K562 (cell line): Measurements from ENCODE around the gene WASL. TPM values are rescaled to one million over a fixed set of nuclear protein-coding genes. Genes with fewer than 3 reads are reported as not detected.

Source experiments
- EHMT2 ChIP-seq: fragments of 450-650 bp; IDR thresholded peaks from 2 replicates; pipeline ENCODE4 v1.6.1; 2018; ENCODE audit warnings: antibody characterized with exemption
- FOXJ2 ChIP-seq: fragments of 200-800 bp; sonication (Bioruptor generic); IDR thresholded peaks from 2 replicates; pipeline ENCODE4 v1.6.1; 2016; ENCODE audit warnings: missing genetic modification characterization, missing compliant biosample characterization
- MED1 ChIP-seq: sonication (generic); formaldehyde crosslinking; IDR thresholded peaks from 2 replicates; pipeline ENCODE4 v1.8.1; 2023; ENCODE audit warnings: missing genetic modification reagents, borderline replicate concordance
- MEIS2 ChIP-seq: fragments of 450-650 bp; IDR thresholded peaks from 2 replicates; pipeline ENCODE4 v1.6.1; 2014; ENCODE audit warnings: mild to moderate bottlenecking; ENCODE audit not compliant: partially characterized antibody
- NELFE ChIP-seq: IDR thresholded peaks from 2 replicates; pipeline ENCODE4 v1.6.1; 2011; ENCODE audit warnings: mild to moderate bottlenecking; ENCODE audit not compliant: insufficient read depth, insufficient read length
- NONO ChIP-seq, 2 experiments: fragments of 200-400 bp in 1 of 2; fragments of 450-650 bp in 1 of 2; formaldehyde crosslinking in 1 of 2; IDR thresholded peaks; 2 replicates each; pipeline ENCODE4 v1.6.1; 2017; ENCODE audit warnings: low read depth in 2 of 2, mild to moderate bottlenecking in 2 of 2, moderate library complexity in 2 of 2, low read length in 1 of 2
- PHF21A ChIP-seq: fragments of 450-650 bp; IDR thresholded peaks from 2 replicates; pipeline ENCODE4 v1.6.1; 2017; ENCODE audit warnings: low read depth, borderline replicate concordance
- RHOXF2B ChIP-seq: fragments of 250-450 bp; sonication (Bioruptor Pico); conservative IDR thresholded peaks from 2 replicates; pipeline ENCODE4 v1.5.1; 2021
- SMARCC2 ChIP-seq: fragments of 450-650 bp; IDR thresholded peaks from 2 replicates; pipeline ENCODE4 v1.6.1; 2017; ENCODE audit warnings: antibody characterized with exemption, moderate library complexity, mild to moderate bottlenecking, low read depth
- THRB ChIP-seq: fragments of 450-650 bp; formaldehyde crosslinking; conservative IDR thresholded peaks from 2 replicates; pipeline ENCODE4 v1.4.0; 2022; ENCODE audit warnings: mild to moderate bottlenecking, missing genetic modification characterization
- YBX1 ChIP-seq: fragments of 450-650 bp; IDR thresholded peaks from 2 replicates; pipeline ENCODE4 v1.7.1; 2016; ENCODE audit warnings: mild to moderate bottlenecking
- ZBTB40 ChIP-seq, 2 experiments: fragments of 450-650 bp in 1 of 2; sonication (generic) in 1 of 2; formaldehyde crosslinking in 1 of 2; IDR thresholded peaks; 2 replicates each; pipeline versions ENCODE4 v1.7.1 to v1.9.0; 2016 to 2022; ENCODE audit warnings: inconsistent platforms in 1 of 2, mild to moderate bottlenecking in 1 of 2, missing genetic modification reagents in 1 of 2
- ZKSCAN8 ChIP-seq: fragments of 200-800 bp; sonication (Bioruptor generic); IDR thresholded peaks from 2 replicates; pipeline ENCODE4 v1.6.1; 2016; ENCODE audit warnings: missing genetic modification characterization, missing compliant biosample characterization
- ZNF280B ChIP-seq: fragments of 250-450 bp; sonication (Bioruptor Pico); IDR thresholded peaks from 2 replicates; pipeline ENCODE4 v1.5.1; 2021; ENCODE audit warnings: mild to moderate bottlenecking
- ZNF311 ChIP-seq: fragments of 250-450 bp; sonication (Bioruptor Pico); IDR thresholded peaks from 2 replicates; pipeline ENCODE4 v1.4.0; 2020; ENCODE audit warnings: mild to moderate bottlenecking, moderate library complexity
- ZSCAN32 ChIP-seq: fragments of 450-650 bp; formaldehyde crosslinking; IDR thresholded peaks from 2 replicates; pipeline ENCODE4 v1.4.0; 2020; ENCODE audit warnings: mild to moderate bottlenecking, moderate library complexity
- polyA plus RNA-seq, 8 experiments: library from polyadenylated mRNA; depleted of rRNA in 4 of 8; stranded (reverse) in 5 of 8; unstranded in 3 of 8; fragments of >200 nt; fragmentation: Nextera tagmentation in 2 of 8; fragmentation: Illumina TruSeq in 1 of 8; extraction: Ambion mirVana in 2 of 8; extraction: Trizol in 1 of 8; gene quantifications; 2 replicates each; pipeline versions ENCODE4 v1.2.1 to v1.2.3, GENCODE V29; 2011 to 2014; ENCODE audit warnings: inconsistent platforms in 1 of 8, missing spikeins in 1 of 8
- total RNA-seq, 7 experiments: library from RNA; depleted of rRNA in 6 of 7; stranded (reverse); fragments of >200 nt in 6 of 7; fragmentation: Illumina TruSeq in 2 of 7; extraction: Trizol in 2 of 7; gene quantifications; 2 replicates each; pipeline versions ENCODE4 v1.2.1 to v1.2.3, GENCODE V29; 2011 to 2021; ENCODE audit warnings: low replicate concordance in 1 of 7

The WASL gene
- total and polyA plus RNA-seq, 9 of the 15 experiments (the other 6 are each of a cell fraction or from before 2014, with no cell fraction given), result 3.2 to 13.9 (median 8.3) TPM

GRCh38 chr7:123748734-123749536, at the start of gene WASL (continued):
- TF ChIP-seq NELFE (no peak), MEIS2 (peak; percentile 11), ZKSCAN8 (CRISPR knock-in tag) (no peak), EHMT2 (no peak), ZNF311 (CRISPR knock-in tag) (no peak), YBX1 (no peak), PHF21A (peak; percentile 65; the same call in 1 of the 2 replicates), MED1 (CRISPR knock-in tag) (no peak), ZBTB40 (IDR thresholded peaks at IDR 0.05) (peak; percentile 72), ZBTB40 (CRISPR knock-in tag; IDR thresholded peaks at IDR 0.05) (no peak), NONO (IDR thresholded peaks at IDR 0.05; ENCODE audit: low read depth in 2 of 2, low read length in 1 of 2) (peak; percentile 75 to 99; a peak in 3 of 4 replicates), ZNF280B (no peak), THRB (CRISPR knock-in tag) (peak; percentile 84; the same call in 1 of the 2 replicates), FOXJ2 (tag) (peak; percentile 3; the same call in 1 of the 2 replicates), SMARCC2 (no peak), ZSCAN32 (CRISPR knock-in tag) (no peak), RHOXF2B (CRISPR knock-in tag) (peak; percentile 80; the same call in 1 of the 2 replicates)
